GM12878 (cell line): Measurements from ENCODE around the gene STPG3.

Experiments
- FOXM1 ChIP-seq: IDR thresholded peaks from 2 replicates; pipeline ENCODE4 v1.6.1; 2012; ENCODE audit warnings: low read depth, mild to moderate bottlenecking, inconsistent platforms, low read length, moderate library complexity
- KDM1A ChIP-seq: fragments of 200-600 bp; sonication (generic); IDR thresholded peaks from 2 replicates; pipeline ENCODE4 v1.6.1; 2016; ENCODE audit warnings: borderline replicate concordance
- POLR2AphosphoS2 ChIP-seq: IDR thresholded peaks from 2 replicates; pipeline ENCODE4 v1.6.1; 2011; ENCODE audit warnings: low read depth, mild to moderate bottlenecking, low read length, improper control_type of control experiment, moderate library complexity
- RAD21 ChIP-seq: IDR thresholded peaks from 2 replicates; pipeline ENCODE4 v1.6.1; 2011; ENCODE audit warnings: mild to moderate bottlenecking, low read depth, low read length, moderate library complexity; ENCODE audit not compliant: insufficient read depth

- TF ChIP-seq KDM1A (no peak), POLR2AphosphoS2 (0 out of 2 replicates have a peak, but pooled peaks have one; percentile 54), RAD21 (no peak), FOXM1 (no peak)
Measured at GRCh38 chr9:137205126-137206069, 45.7 kb upstream of the STPG3 start, which contains the start of the genes NDOR1 and TMEM203.
